DND-41 (cell line): ENCODE results near the gene KRT8.
A peak's percentile ranks its signal among the peaks of the same experiment; 100 is the strongest.

Experiments
- ATAC-seq: fragments of 200-7000 bp; cut with Tn5 transposase; 3 replicates; pipeline ENCODE4 v1.9.1; 2021; ENCODE audit warnings: low read depth; ENCODE audit not compliant: insufficient read depth
- DNase-seq: peaks from one replicate; pipeline ENCODE4 v3.0.0-alpha.2; 2020
- H2AFZ ChIP-seq: 2 replicates; pipeline ENCODE4 v1.6.0; 2012; ENCODE audit warnings: low read depth, low read length
- H3K27ac ChIP-seq: 2 replicates; pipeline ENCODE4 v1.5.1; 2012; ENCODE audit warnings: low read length, inconsistent platforms
- H3K27me3 ChIP-seq: fragments of 200-600 bp; sonication (generic); 2 replicates; pipeline ENCODE4 v1.6.0; 2012; ENCODE audit warnings: low read length, mild to moderate bottlenecking, inconsistent platforms; ENCODE audit not compliant: insufficient read depth, poor library complexity
- H3K36me3 ChIP-seq: 2 replicates; pipeline ENCODE4 v1.5.1; 2012; ENCODE audit warnings: low read length, inconsistent platforms; ENCODE audit not compliant: insufficient read depth
- H3K4me1 ChIP-seq: 2 replicates; pipeline ENCODE4 v1.5.1; 2012; ENCODE audit warnings: mild to moderate bottlenecking, low read length; ENCODE audit not compliant: insufficient read depth
- H3K4me2 ChIP-seq: 2 replicates; pipeline ENCODE4 v1.6.0; 2012; ENCODE audit warnings: mild to moderate bottlenecking, moderate library complexity, low read length, inconsistent platforms; ENCODE audit not compliant: insufficient read depth
- H3K4me3 ChIP-seq, 2 experiments: fragments of 200-600 bp in 1 of 2; shearing (Covaris generic) in 1 of 2; 2 replicates each; pipeline ENCODE4 v1.5.1; 2012 to 2016; ENCODE audit warnings: inconsistent platforms in 2 of 2, low read length in 2 of 2, mild to moderate bottlenecking in 2 of 2, low read depth in 1 of 2, moderate library complexity in 1 of 2
- H3K79me2 ChIP-seq: 2 replicates; pipeline ENCODE4 v1.6.0; 2012; ENCODE audit warnings: low read length, inconsistent platforms; ENCODE audit not compliant: insufficient read depth
- H3K9ac ChIP-seq: 2 replicates; pipeline ENCODE4 v1.6.0; 2012; ENCODE audit warnings: low read depth, mild to moderate bottlenecking, inconsistent platforms, low read length, moderate library complexity
- H3K9me3 ChIP-seq: 2 replicates; pipeline ENCODE4 v1.5.1; 2012; ENCODE audit warnings: low read length, moderate library complexity, mild to moderate bottlenecking, inconsistent platforms; ENCODE audit not compliant: insufficient read depth, severe bottlenecking
- H4K20me1 ChIP-seq: 2 replicates; pipeline ENCODE4 v1.6.0; 2012; ENCODE audit warnings: low read length; ENCODE audit not compliant: insufficient read depth
- EZH2 ChIP-seq: IDR thresholded peaks from 3 replicates; pipeline ENCODE4 v1.6.1; 2012; ENCODE audit warnings: borderline replicate concordance, low read depth, mild to moderate bottlenecking, moderate library complexity, low read length, inconsistent platforms; ENCODE audit not compliant: severe bottlenecking
- TF ChIP-seq, protein P1 (sequence below): IDR thresholded peaks from 2 replicates; pipeline ENCODE4 v1.5.1; 2012; ENCODE audit warnings: borderline replicate concordance, low read length, moderate library complexity, mild to moderate bottlenecking; ENCODE audit not compliant: poor library complexity, severe bottlenecking; ENCODE audit errors: extremely low read depth

Gene KRT8

DNA sequence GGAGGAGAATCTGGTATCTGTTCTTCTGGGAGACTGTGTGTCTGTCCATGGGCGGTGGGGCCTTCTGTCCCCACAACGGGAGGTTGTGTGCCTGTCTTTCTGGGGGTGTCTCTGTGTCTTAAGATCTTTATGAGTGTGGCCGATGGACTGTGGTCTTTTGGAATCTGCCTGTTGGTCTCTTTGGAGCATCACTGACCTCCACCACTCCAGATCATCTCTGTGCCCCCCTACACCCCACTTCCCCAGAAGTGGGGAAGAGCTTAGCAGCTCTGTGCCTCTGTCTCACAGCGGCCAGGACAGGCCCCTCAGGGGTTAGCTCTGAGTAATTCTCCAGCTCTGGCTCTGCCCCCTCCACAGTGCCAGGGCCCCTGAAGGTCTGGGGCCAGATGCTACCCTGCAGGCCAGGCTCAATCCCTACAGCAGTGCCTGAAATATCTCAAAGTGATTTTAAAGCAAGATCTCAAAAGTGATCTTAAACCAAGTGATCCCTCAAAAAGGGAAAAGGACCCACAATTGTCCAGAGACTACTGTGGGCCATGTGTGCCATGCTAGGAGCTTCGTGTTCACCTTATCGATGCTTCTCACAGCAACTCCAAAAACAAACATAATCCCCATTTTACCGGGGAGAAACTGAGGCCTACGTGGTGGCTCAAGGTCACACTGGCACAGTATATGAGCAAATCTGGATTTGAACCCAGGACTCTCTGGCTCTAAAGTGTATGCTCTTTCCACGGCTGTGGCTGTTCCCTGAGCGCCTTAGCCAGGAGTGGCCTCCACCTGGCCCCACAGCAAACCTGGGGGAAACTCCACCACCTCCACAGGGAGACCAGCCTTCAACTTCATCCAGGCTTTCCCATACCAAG, 30.1 kb downstream of the KRT8 start:
- no peaks in the 10 kb centered on the region for H3K79me2 ChIP-seq
- no peaks in the 10 kb centered on the region for H3K9me3 ChIP-seq
- H3K27ac ChIP-seq = no peak overlapping the region
- H3K27me3 ChIP-seq = peaks cover 40% of the 10 kb centered on the region
- H3K36me3 ChIP-seq = no peaks in the 10 kb centered on the region
- H3K4me1 ChIP-seq = no peaks in the 10 kb centered on the region
- H2AFZ ChIP-seq = no peak overlapping the region
- no peaks in the 10 kb centered on the region; the same call in none of the 2 replicates for H4K20me1 ChIP-seq
- TF ChIP-seq, protein P1, sequence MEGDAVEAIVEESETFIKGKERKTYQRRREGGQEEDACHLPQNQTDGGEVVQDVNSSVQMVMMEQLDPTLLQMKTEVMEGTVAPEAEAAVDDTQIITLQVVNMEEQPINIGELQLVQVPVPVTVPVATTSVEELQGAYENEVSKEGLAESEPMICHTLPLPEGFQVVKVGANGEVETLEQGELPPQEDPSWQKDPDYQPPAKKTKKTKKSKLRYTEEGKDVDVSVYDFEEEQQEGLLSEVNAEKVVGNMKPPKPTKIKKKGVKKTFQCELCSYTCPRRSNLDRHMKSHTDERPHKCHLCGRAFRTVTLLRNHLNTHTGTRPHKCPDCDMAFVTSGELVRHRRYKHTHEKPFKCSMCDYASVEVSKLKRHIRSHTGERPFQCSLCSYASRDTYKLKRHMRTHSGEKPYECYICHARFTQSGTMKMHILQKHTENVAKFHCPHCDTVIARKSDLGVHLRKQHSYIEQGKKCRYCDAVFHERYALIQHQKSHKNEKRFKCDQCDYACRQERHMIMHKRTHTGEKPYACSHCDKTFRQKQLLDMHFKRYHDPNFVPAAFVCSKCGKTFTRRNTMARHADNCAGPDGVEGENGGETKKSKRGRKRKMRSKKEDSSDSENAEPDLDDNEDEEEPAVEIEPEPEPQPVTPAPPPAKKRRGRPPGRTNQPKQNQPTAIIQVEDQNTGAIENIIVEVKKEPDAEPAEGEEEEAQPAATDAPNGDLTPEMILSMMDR = no peak
- TF ChIP-seq EZH2 = peak; percentile 70
- ATAC-seq (no peak), DNase-seq (no peak)
- H3K4me2 ChIP-seq = no peak overlapping the region
- H3K4me3 ChIP-seq = no peak overlapping the region
- no peak overlapping the region for H3K9ac ChIP-seq

DNA sequence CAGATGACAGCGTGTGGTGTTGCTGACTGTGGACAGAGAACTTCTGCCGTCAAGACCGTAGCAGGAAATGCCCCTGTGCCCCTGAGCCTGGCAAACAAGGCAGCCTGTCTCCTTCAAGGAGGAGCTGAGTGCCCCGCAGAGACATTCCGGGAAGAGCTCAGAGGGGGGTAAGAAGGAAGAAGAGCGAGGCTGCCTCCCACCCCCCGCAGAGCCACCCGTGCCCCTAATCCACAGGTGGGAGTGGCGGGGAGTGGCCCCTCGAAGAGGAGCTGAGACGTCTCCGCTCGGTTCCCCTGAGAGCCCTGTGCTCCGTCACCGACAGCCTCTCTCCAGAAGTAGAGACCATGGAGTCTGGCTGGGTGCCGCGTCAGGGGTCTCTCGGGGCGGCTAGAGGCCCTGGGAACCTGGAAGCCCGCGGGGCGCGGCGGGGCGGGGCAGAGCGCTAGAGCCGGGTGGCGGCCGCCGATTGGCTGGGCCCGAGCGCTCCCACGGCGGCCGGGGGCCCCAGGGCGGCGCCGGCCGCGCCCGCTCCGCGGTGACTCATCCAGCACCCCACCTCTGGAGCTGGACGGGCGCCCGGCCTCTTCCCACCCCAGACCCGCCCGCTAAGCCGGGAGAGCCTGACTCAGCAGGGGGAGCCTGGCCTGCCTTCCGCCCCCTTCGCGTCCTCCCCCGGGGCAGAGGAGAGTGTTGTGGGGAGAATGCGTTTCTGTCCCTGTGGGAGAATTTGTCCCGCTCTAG, 30.9 kb downstream of the KRT8 start:
- no peaks in the 10 kb centered on the region for H3K9me3 ChIP-seq
- no peak overlapping the region for H3K9ac ChIP-seq
- H4K20me1 ChIP-seq = no peaks in the 10 kb centered on the region; the same call in none of the 2 replicates
- DNase-seq = peak; percentile 22
- no peak overlapping the region for H2AFZ ChIP-seq
- H3K36me3 ChIP-seq = no peaks in the 10 kb centered on the region
- peak; percentile 61 for ATAC-seq
- H3K27ac ChIP-seq = no peak overlapping the region
- no peaks in the 10 kb centered on the region for H3K79me2 ChIP-seq
- H3K4me3 ChIP-seq = no peak overlapping the region
- TF ChIP-seq, protein P1 = no peak
- TF ChIP-seq EZH2 = no peak
- no peak overlapping the region for H3K4me2 ChIP-seq
- H3K4me1 ChIP-seq = no peaks in the 10 kb centered on the region
- H3K27me3 ChIP-seq = peaks cover 40% of the 10 kb centered on the region

DNA sequence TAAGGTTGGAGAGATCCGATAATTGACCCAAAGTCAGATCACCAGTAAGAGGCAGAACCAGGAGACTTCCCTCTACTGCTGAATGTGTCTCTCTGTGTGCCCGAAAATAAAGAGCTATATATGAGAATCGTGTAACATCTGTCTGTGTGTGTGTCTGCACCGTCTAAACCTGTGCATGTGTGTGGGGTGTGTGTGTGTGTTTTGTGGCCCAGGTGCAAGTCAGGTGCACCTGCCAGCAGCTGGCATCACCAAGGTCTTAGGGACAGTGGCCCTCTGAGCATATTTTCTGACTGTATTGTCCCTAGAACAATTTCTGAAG, 31.4 kb downstream of the KRT8 start:
- Histone ChIP-seq H3K9me3 (no peaks in the 10 kb centered on the region), H3K4me1 (no peaks in the 10 kb centered on the region), H3K27ac (no peak overlapping the region), H3K27me3 (peaks cover 40% of the 10 kb centered on the region), H3K4me2 (no peak overlapping the region), H3K79me2 (no peaks in the 10 kb centered on the region), H3K36me3 (no peaks in the 10 kb centered on the region), H4K20me1 (no peaks in the 10 kb centered on the region; the same call in 1 of the 2 replicates), H3K4me3 (no peak overlapping the region), H3K9ac (no peak overlapping the region), H2AFZ (no peak overlapping the region)
- DNase-seq (no peak), ATAC-seq (no peak)
- TF ChIP-seq EZH2 = no peak
- TF ChIP-seq, protein P1 = no peak
